HEK293 (cell line): ENCODE data around the gene HPGD.

ENCODE experiments used
- CTCF ChIA-PET: fragments of 350-600 bp; formaldehyde crosslinking; extraction: SDS; loops from one replicate; lab custom pipeline; 2021; ENCODE audit warnings: antibody characterized with exemption; lab: Yijun Ruan, JAX
- POLR2A ChIA-PET: fragments of 300-600 bp; formaldehyde crosslinking; extraction: SDS; loops from one replicate; lab custom pipeline; 2020; ENCODE audit warnings: antibody characterized with exemption, inconsistent platforms; lab: Yijun Ruan, JAX
- H3K27ac ChIP-seq: fragments of 200-500 bp; sonication (Bioruptor generic); 2 replicates; pipeline ENCODE4 v1.5.1; 2014; ENCODE audit warnings: low read depth, low read length, control low read depth, inconsistent platforms; ENCODE audit errors: extremely low read depth
- H3K36me3 ChIP-seq, 2 experiments: fragments of 200-500 bp in 1 of 2; sonication (Bioruptor generic) in 1 of 2; 1 replicate in 1 of 2; 2 replicates in 1 of 2; pipeline ENCODE4 v1.5.1; 2014 to 2017; ENCODE audit warnings: inconsistent platforms in 2 of 2, low read length in 2 of 2; ENCODE audit not compliant: control insufficient read depth in 2 of 2, insufficient read depth in 1 of 2
- H3K4me1 ChIP-seq: fragments of 200-500 bp; sonication (Bioruptor generic); 2 replicates; pipeline ENCODE4 v1.5.1; 2014; ENCODE audit warnings: mild to moderate bottlenecking, low read length, inconsistent platforms; ENCODE audit not compliant: control insufficient read depth, insufficient read depth
- H3K4me3 ChIP-seq: 2 replicates; pipeline ENCODE4 v1.5.1; 2011; ENCODE audit warnings: low read depth, mild to moderate bottlenecking, control low read depth, low read length, moderate library complexity
- H3K9me3 ChIP-seq: fragments of 200-500 bp; sonication (Bioruptor generic); 2 replicates; pipeline ENCODE4 v1.5.1; 2014; ENCODE audit warnings: low read depth, low read length, inconsistent platforms; ENCODE audit not compliant: control insufficient read depth, insufficient read depth
- HOXC10 ChIP-seq: sonication (generic); formaldehyde crosslinking; IDR thresholded peaks from 2 replicates; pipeline ENCODE4 v1.8.1; 2023; ENCODE audit warnings: mild to moderate bottlenecking, missing genetic modification reagents
- INSM2 ChIP-seq: fragments of 450-650 bp; formaldehyde crosslinking; IDR thresholded peaks from 2 replicates; pipeline ENCODE4 v1.5.1; 2016; ENCODE audit warnings: missing biosample characterization, missing genetic modification characterization
- RBAK ChIP-seq: fragments of 450-650 bp; formaldehyde crosslinking; IDR thresholded peaks from 2 replicates; pipeline ENCODE4 v1.5.1; 2016; ENCODE audit warnings: missing biosample characterization, missing genetic modification characterization
- SP7 ChIP-seq: fragments of 450-650 bp; formaldehyde crosslinking; IDR thresholded peaks from 2 replicates; pipeline ENCODE4 v1.5.1; 2016; ENCODE audit warnings: missing biosample characterization, missing genetic modification characterization
- TSHZ1 ChIP-seq: fragments of 450-650 bp; formaldehyde crosslinking; IDR thresholded peaks from 2 replicates; pipeline ENCODE4 v1.5.1; 2016; ENCODE audit warnings: missing biosample characterization, missing genetic modification characterization, borderline replicate concordance
- WT1 ChIP-seq: fragments of 450-650 bp; formaldehyde crosslinking; IDR thresholded peaks from 2 replicates; pipeline ENCODE4 v1.5.1; 2016; ENCODE audit warnings: missing biosample characterization, missing genetic modification characterization
- ZBTB20 ChIP-seq: fragments of 450-650 bp; formaldehyde crosslinking; IDR thresholded peaks from 2 replicates; pipeline ENCODE4 v1.5.1; 2016; ENCODE audit warnings: missing biosample characterization, missing genetic modification characterization
- ZBTB44 ChIP-seq: fragments of 450-650 bp; IDR thresholded peaks from 2 replicates; pipeline ENCODE4 v1.5.1; 2018; ENCODE audit warnings: missing biosample characterization, mild to moderate bottlenecking, missing genetic modification characterization
- ZNF121 ChIP-seq: fragments of 450-650 bp; formaldehyde crosslinking; IDR thresholded peaks from 2 replicates; pipeline ENCODE4 v1.5.1; 2016; ENCODE audit warnings: missing biosample characterization, missing genetic modification characterization
- ZNF157 ChIP-seq: fragments of 450-650 bp; formaldehyde crosslinking; IDR thresholded peaks from 2 replicates; pipeline ENCODE4 v1.5.1; 2016; ENCODE audit warnings: missing biosample characterization, missing genetic modification characterization
- ZNF23 ChIP-seq: fragments of 450-650 bp; formaldehyde crosslinking; IDR thresholded peaks from 2 replicates; pipeline ENCODE4 v1.5.1; 2016; ENCODE audit warnings: missing biosample characterization, missing genetic modification characterization, borderline replicate concordance
- ZNF501 ChIP-seq: fragments of 450-650 bp; formaldehyde crosslinking; IDR thresholded peaks from 2 replicates; pipeline ENCODE4 v1.5.1; 2016; ENCODE audit warnings: missing biosample characterization, missing genetic modification characterization
- ZNF518A ChIP-seq: fragments of 450-650 bp; formaldehyde crosslinking; conservative IDR thresholded peaks from 2 replicates; pipeline ENCODE4 v1.5.1; 2016; ENCODE audit warnings: low read depth, missing biosample characterization, missing genetic modification characterization
- ZNF768 ChIP-seq: fragments of 450-650 bp; formaldehyde crosslinking; IDR thresholded peaks from 2 replicates; pipeline ENCODE4 v1.5.1; 2018; ENCODE audit warnings: missing biosample characterization, mild to moderate bottlenecking, missing genetic modification characterization
- ZNF776 ChIP-seq: fragments of 450-650 bp; formaldehyde crosslinking; IDR thresholded peaks from 2 replicates; pipeline ENCODE4 v1.5.0; 2017; ENCODE audit warnings: missing biosample characterization, missing genetic modification characterization, borderline replicate concordance
- ZNF843 ChIP-seq: fragments of 450-650 bp; formaldehyde crosslinking; IDR thresholded peaks from 2 replicates; pipeline ENCODE4 v1.5.1; 2016; ENCODE audit warnings: missing biosample characterization, missing genetic modification characterization
- ZSCAN23 ChIP-seq: fragments of 450-650 bp; formaldehyde crosslinking; IDR thresholded peaks from 2 replicates; pipeline ENCODE4 v1.5.1; 2016; ENCODE audit warnings: missing biosample characterization, missing genetic modification characterization

HPGD gene

GRCh38 chr4:174495626-174496025 is 26.7 kb downstream of the HPGD start (continued):
- TF ChIP-seq ZNF518A (tag by site-specific recombination) (no peak), ZNF768 (tag by site-specific recombination) (no peak), ZNF23 (tag by site-specific recombination) (no peak), RBAK (no peak), ZNF157 (tag by site-specific recombination) (no peak), ZBTB20 (tag by site-specific recombination) (no peak), ZNF843 (tag by site-specific recombination) (no peak), SP7 (tag by site-specific recombination) (no peak)

- Histone ChIP-seq H3K4me3 (no peak overlapping the region), H3K9me3 (no peaks in the 10 kb centered on the region), H3K4me1 (peaks cover 13% of the 10 kb centered on the region), H3K27ac (no peak overlapping the region), H3K36me3 (no peaks in the 10 kb centered on the region)
- TF ChIP-seq WT1 (tag by site-specific recombination) (no peak), ZNF121 (no peak)
- ChIA-PET POLR2A (no interaction called here), CTCF (no interaction called here)
Observed at GRCh38 chr4:174494726-174495125, 27.6 kb downstream of the HPGD start.

GRCh38 chr4:174494146-174494545 is 28.1 kb downstream of the HPGD start:
- Histone ChIP-seq H3K9me3 (no peaks in the 10 kb centered on the region), H3K36me3 (no peaks in the 10 kb centered on the region), H3K4me1 (peaks cover 13% of the 10 kb centered on the region), H3K27ac (no peak overlapping the region), H3K4me3 (no peak overlapping the region)
- ChIA-PET POLR2A (no interaction called here), CTCF (no interaction called here)
- no peak for TF ChIP-seq ZBTB44 (tag by site-specific recombination)
- TF ChIP-seq HOXC10 (CRISPR knock-in tag) = no peak
- TF ChIP-seq INSM2 (tag by site-specific recombination) = no peak
- TF ChIP-seq TSHZ1 (tag by site-specific recombination) = no peak
- no peak for TF ChIP-seq ZSCAN23 (tag by site-specific recombination)
- no peak for TF ChIP-seq ZNF501 (tag by site-specific recombination)
- TF ChIP-seq ZNF776 = no peak
